Loucy (cell line): ENCODE data around the gene AGXT.

ENCODE experiments used
- H2AFZ ChIP-seq: fragments of 200-600 bp; sonication (generic); 2 replicates; pipeline ENCODE4 v1.6.0; 2016; ENCODE audit warnings: antibody characterized with exemption, mild to moderate bottlenecking, low read length, moderate library complexity
- H3F3A ChIP-seq: fragments of 200-600 bp; 2 replicates; pipeline ENCODE4 v1.6.0; 2016; ENCODE audit warnings: antibody characterized with exemption, low read depth, mild to moderate bottlenecking
- H3K27me3 ChIP-seq: fragments of 200-600 bp; sonication (generic); 2 replicates; pipeline ENCODE4 v1.6.1; 2014; ENCODE audit warnings: low read length, mild to moderate bottlenecking; ENCODE audit not compliant: insufficient read depth, poor library complexity, severe bottlenecking
- H3K36me3 ChIP-seq: fragments of 200-600 bp; sonication (generic); 2 replicates; pipeline ENCODE4 v1.6.1; 2016; ENCODE audit warnings: low read length; ENCODE audit not compliant: insufficient read depth
- H3K4me1 ChIP-seq: fragments of 200-600 bp; sonication (generic); 2 replicates; pipeline ENCODE4 v1.5.1; 2014; ENCODE audit warnings: low read length, mild to moderate bottlenecking; ENCODE audit not compliant: insufficient read depth, poor library complexity, severe bottlenecking
- H3K4me2 ChIP-seq: fragments of 200-600 bp; sonication (generic); 2 replicates; pipeline ENCODE4 v1.6.0; 2014; ENCODE audit warnings: antibody characterized with exemption, low read length, low read depth, mild to moderate bottlenecking; ENCODE audit not compliant: poor library complexity, severe bottlenecking
- H3K4me3 ChIP-seq: fragments of 200-600 bp; sonication (generic); 2 replicates; pipeline ENCODE4 v1.5.1; 2014; ENCODE audit warnings: low read length, mild to moderate bottlenecking, mixed read lengths; ENCODE audit not compliant: poor library complexity, severe bottlenecking
- H3K79me2 ChIP-seq: fragments of 200-600 bp; sonication (generic); 2 replicates; pipeline ENCODE4 v1.6.1; 2014; ENCODE audit warnings: low read length; ENCODE audit not compliant: insufficient read depth
- H3K9ac ChIP-seq: fragments of 200-600 bp; sonication (generic); 2 replicates; pipeline ENCODE4 v1.6.0; 2014; ENCODE audit warnings: mild to moderate bottlenecking, low read depth, low read length, moderate library complexity; ENCODE audit not compliant: poor library complexity, severe bottlenecking
- H3K9me2 ChIP-seq: fragments of 200-600 bp; sonication (generic); replicated peaks from 2 replicates; pipeline ENCODE4 v1.6.1; 2016; ENCODE audit warnings: low read depth, low read length, mixed read lengths
- H3K9me3 ChIP-seq: fragments of 200-600 bp; sonication (generic); 2 replicates; pipeline ENCODE4 v1.6.1; 2014; ENCODE audit warnings: mild to moderate bottlenecking, antibody characterized with exemption, low read length, low read depth; ENCODE audit not compliant: insufficient read depth
- H4K20me1 ChIP-seq: fragments of 200-600 bp; sonication (generic); 2 replicates; pipeline ENCODE4 v1.6.0; 2014; ENCODE audit warnings: antibody characterized with exemption, low read length, mild to moderate bottlenecking; ENCODE audit not compliant: insufficient read depth, poor library complexity, severe bottlenecking
- EZH2phosphoT487 ChIP-seq: fragments of 200-600 bp; IDR thresholded peaks from 2 replicates; pipeline ENCODE4 v1.6.1; 2018; ENCODE audit warnings: antibody characterized with exemption, mild to moderate bottlenecking, moderate library complexity, borderline replicate concordance
- TF ChIP-seq, protein P1 (sequence below): fragments of 200-600 bp; sonication (generic); conservative IDR thresholded peaks from 2 replicates; pipeline ENCODE4 v1.5.1; 2014; ENCODE audit warnings: mild to moderate bottlenecking, antibody characterized with exemption, low read length

Gene AGXT

DNA sequence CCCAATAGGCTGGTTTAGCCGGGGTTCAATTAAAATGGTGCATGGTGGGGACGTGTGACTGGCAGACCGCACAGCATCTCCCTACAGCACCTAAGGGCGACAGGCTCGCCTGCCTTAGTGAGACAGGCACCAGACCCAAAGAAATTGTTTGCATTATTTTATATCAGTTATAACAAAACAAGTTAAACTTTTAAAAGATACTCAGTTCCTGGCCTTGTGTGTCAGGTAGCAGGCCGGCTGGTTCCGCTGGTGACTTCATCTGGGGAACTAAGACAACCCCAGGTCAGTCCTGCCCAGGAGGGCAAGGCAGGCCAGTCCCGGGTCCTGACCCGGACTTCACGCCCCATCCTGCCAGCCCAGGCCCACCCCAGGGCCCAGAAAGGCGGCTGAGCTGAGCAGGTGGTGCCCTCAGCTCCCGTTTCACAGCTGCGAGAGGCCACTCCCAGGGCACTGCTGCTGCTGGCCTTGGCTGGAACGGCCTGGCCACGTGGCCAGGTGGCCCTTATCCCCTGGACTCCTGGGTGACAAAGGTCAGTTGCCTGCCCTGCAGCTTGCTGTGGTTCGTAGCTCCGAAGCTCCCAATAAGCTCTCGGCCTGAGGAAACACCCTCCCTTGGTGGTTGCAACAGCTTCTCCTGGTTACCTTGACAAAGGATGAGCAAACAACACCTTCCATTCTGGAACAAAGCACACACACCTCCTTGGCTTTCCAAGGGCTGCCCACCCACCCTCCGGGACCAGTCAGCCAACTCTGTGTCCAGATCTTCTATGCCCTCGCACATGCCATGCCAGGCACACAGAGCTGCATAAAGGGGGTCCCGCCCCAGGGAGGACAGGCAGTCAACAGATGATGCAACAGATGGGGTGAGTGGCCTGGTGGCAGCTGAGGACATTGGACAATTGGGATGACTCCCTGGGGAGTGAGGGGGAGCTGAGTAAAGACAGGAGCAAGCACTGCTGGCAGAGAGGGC, 11.3 kb upstream of the AGXT start:
- H3F3A ChIP-seq, result no peaks in the 10 kb centered on the region
- no peak overlapping the region for H3K9ac ChIP-seq
- no peak overlapping the region for H2AFZ ChIP-seq
- H3K9me3 ChIP-seq, result peaks cover 11% of the 10 kb centered on the region; the same call in 1 of the 2 replicates
- no peaks in the 10 kb centered on the region for H3K4me1 ChIP-seq
- H4K20me1 ChIP-seq, result no peaks in the 10 kb centered on the region
- H3K4me3 ChIP-seq, result no peak overlapping the region
- no peaks in the 10 kb centered on the region for H3K36me3 ChIP-seq
- no peaks in the 10 kb centered on the region for H3K79me2 ChIP-seq
- TF ChIP-seq, protein P1, sequence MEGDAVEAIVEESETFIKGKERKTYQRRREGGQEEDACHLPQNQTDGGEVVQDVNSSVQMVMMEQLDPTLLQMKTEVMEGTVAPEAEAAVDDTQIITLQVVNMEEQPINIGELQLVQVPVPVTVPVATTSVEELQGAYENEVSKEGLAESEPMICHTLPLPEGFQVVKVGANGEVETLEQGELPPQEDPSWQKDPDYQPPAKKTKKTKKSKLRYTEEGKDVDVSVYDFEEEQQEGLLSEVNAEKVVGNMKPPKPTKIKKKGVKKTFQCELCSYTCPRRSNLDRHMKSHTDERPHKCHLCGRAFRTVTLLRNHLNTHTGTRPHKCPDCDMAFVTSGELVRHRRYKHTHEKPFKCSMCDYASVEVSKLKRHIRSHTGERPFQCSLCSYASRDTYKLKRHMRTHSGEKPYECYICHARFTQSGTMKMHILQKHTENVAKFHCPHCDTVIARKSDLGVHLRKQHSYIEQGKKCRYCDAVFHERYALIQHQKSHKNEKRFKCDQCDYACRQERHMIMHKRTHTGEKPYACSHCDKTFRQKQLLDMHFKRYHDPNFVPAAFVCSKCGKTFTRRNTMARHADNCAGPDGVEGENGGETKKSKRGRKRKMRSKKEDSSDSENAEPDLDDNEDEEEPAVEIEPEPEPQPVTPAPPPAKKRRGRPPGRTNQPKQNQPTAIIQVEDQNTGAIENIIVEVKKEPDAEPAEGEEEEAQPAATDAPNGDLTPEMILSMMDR, result no peak
- no peak for TF ChIP-seq EZH2phosphoT487
- no peak overlapping the region for H3K4me2 ChIP-seq
- no peaks in the 10 kb centered on the region for H3K9me2 ChIP-seq
- H3K27me3 ChIP-seq, result no peaks in the 10 kb centered on the region

DNA sequence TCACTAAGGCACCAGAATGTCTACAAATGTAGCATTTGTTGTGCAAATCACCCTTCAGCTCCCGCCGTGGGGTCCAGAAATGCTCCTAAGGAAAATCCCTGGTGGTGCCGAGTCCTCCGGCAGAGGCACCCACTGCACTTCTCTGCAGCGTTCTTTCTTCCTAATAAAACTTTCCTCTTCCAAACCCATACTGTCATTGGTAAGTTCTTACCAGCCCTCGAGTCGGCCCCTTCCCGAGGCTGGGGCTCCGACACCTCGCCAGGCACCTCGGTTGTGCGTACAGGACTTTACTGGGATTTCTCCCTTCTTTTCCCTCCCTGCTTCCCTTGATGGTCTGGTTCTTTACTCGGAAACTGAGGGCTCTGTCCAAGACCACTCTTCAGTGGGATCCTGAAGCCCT, 10.3 kb upstream of the AGXT start:
- no peaks in the 10 kb centered on the region for H3F3A ChIP-seq

DNA sequence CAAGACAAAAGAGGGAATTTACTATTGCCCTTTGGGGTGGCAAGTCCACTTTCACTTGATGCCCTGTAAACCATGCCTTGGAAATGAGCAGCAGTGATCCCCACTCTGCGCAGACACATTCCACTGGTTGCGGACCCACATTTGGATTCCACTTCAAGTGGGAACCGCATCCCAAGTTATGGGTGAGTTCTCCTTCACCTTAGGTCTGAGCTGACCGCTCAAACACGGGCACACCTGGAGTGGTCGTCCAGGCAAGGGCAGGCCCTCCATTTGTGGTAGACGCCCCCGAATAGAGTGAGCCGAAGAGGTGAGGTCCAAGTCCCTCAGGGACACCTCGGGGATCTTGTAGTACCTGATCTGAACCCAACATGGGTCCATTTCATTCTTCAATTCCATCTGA, 9.8 kb upstream of the AGXT start:
- H3K79me2 ChIP-seq, result no peaks in the 10 kb centered on the region
- no peak overlapping the region for H2AFZ ChIP-seq
- H3F3A ChIP-seq, result no peaks in the 10 kb centered on the region
- no peaks in the 10 kb centered on the region for H3K27me3 ChIP-seq
- no peaks in the 10 kb centered on the region for H3K9me2 ChIP-seq
- TF ChIP-seq EZH2phosphoT487, result no peak
- TF ChIP-seq, protein P1, result no peak
- no peaks in the 10 kb centered on the region for H4K20me1 ChIP-seq
- H3K4me1 ChIP-seq, result no peaks in the 10 kb centered on the region
- peaks cover 11% of the 10 kb centered on the region; the same call in 1 of the 2 replicates for H3K9me3 ChIP-seq
- H3K4me3 ChIP-seq, result no peak overlapping the region
- H3K4me2 ChIP-seq, result no peak overlapping the region
- no peak overlapping the region for H3K9ac ChIP-seq
- H3K36me3 ChIP-seq, result no peaks in the 10 kb centered on the region

More for the DNA sequence above, 10.3 kb upstream of the AGXT start:
- Histone ChIP-seq H3K27me3 (no peaks in the 10 kb centered on the region), H3K9me3 (peaks cover 11% of the 10 kb centered on the region; the same call in 1 of the 2 replicates), H3K36me3 (no peaks in the 10 kb centered on the region), H2AFZ (no peak overlapping the region), H3K4me1 (no peaks in the 10 kb centered on the region), H3K9ac (no peak overlapping the region), H3K79me2 (no peaks in the 10 kb centered on the region), H3K9me2 (no peaks in the 10 kb centered on the region), H4K20me1 (no peaks in the 10 kb centered on the region), H3K4me3 (no peak overlapping the region), H3K4me2 (no peak overlapping the region)
- no peak for TF ChIP-seq EZH2phosphoT487
- TF ChIP-seq, protein P1, result no peak
